Gastroesophageal sphincter (tissue), 3 donors: Measurements from ENCODE around the gene RNF150.

Experiments used
- POLR2A ChIP-seq, 2 donors: fragments of 450-650 bp; IDR thresholded peaks; one replicate each; pipeline ENCODE4 v1.6.1; 2017; ENCODE audit warnings: antibody characterized with exemption in 2 of 2, mild to moderate bottlenecking in 2 of 2, moderate library complexity in 1 of 2
- POLR2AphosphoS5 ChIP-seq: sonication (generic); formaldehyde crosslinking; IDR thresholded peaks from one replicate; pipeline ENCODE4 v1.6.1; 2017; ENCODE audit warnings: antibody characterized with exemption
- TF ChIP-seq, protein P1 (sequence below), 4 experiments: fragments of 200-600 bp in 2 of 4; fragments of 450-650 bp in 2 of 4; sonication (generic) in 1 of 4; IDR thresholded peaks; one replicate each; pipeline ENCODE4 v1.5.1; 2017 to 2019; ENCODE audit warnings: antibody characterized with exemption in 4 of 4, mild to moderate bottlenecking in 2 of 4, moderate library complexity in 2 of 4

DNA sequence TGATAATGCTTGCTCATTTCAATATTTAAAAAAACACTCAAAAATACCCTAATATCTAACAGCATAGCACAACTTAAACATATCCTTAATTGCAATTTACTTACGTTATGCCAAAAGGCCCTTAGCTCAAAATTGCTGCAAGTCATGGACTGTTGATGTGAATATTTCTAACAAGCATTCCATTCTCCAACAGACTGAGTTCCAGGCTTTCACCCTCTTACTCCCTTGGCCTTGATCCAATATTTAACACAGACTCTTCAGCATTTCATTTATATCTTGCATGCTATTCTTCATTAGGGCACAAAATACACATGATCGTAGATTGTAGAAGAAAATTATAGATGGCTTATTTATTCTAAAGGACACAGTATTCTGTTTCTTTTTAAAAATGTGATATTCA lies 96.5 kb downstream of the RNF150 start:
- TF ChIP-seq, protein P1, sequence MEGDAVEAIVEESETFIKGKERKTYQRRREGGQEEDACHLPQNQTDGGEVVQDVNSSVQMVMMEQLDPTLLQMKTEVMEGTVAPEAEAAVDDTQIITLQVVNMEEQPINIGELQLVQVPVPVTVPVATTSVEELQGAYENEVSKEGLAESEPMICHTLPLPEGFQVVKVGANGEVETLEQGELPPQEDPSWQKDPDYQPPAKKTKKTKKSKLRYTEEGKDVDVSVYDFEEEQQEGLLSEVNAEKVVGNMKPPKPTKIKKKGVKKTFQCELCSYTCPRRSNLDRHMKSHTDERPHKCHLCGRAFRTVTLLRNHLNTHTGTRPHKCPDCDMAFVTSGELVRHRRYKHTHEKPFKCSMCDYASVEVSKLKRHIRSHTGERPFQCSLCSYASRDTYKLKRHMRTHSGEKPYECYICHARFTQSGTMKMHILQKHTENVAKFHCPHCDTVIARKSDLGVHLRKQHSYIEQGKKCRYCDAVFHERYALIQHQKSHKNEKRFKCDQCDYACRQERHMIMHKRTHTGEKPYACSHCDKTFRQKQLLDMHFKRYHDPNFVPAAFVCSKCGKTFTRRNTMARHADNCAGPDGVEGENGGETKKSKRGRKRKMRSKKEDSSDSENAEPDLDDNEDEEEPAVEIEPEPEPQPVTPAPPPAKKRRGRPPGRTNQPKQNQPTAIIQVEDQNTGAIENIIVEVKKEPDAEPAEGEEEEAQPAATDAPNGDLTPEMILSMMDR (IDR thresholded peaks at IDR 0.05): no peak
- TF ChIP-seq POLR2A (IDR thresholded peaks at IDR 0.05): no peak
- TF ChIP-seq POLR2AphosphoS5: no peak
